GM23338 (cell line): ENCODE data around the gene FZD2. TPM values are rescaled to one million over a fixed set of nuclear protein-coding genes. Genes with fewer than 3 reads are reported as not detected.
A peak's percentile ranks its signal among the peaks of the same experiment; 100 is the strongest.

Source experiments
- ATAC-seq: fragments of 200-7000 bp; cut with Tn5 transposase; 3 replicates; pipeline ENCODE4 v1.9.1; 2020
- DNase-seq: peaks from one replicate; pipeline ENCODE4 v3.0.0-alpha.2; 2015; ENCODE audit warnings: low spot score
- H2AFZ ChIP-seq: fragments of 200-600 bp; sonication (generic); 2 replicates; pipeline ENCODE4 v1.8.0; 2016; ENCODE audit warnings: antibody characterized with exemption, mild to moderate bottlenecking, moderate library complexity
- H3F3A ChIP-seq: fragments of 200-600 bp; sonication (generic); replicated peaks from 2 replicates; pipeline ENCODE4 v1.8.0; 2017; ENCODE audit warnings: antibody characterized with exemption, mixed run types, low read depth
- H3K27ac ChIP-seq: fragments of 200-600 bp; sonication (generic); 2 replicates; pipeline ENCODE4 v1.6.1; 2016; ENCODE audit warnings: low read depth
- H3K27me3 ChIP-seq: fragments of 200-600 bp; sonication (generic); 2 replicates; pipeline ENCODE4 v1.8.0; 2016; ENCODE audit warnings: mild to moderate bottlenecking, mixed run types, moderate library complexity; ENCODE audit not compliant: insufficient read depth
- H3K36me3 ChIP-seq: fragments of 200-600 bp; sonication (generic); 2 replicates; pipeline ENCODE4 v1.8.0; 2016; ENCODE audit warnings: mild to moderate bottlenecking; ENCODE audit not compliant: insufficient read depth
- H3K4me1 ChIP-seq: fragments of 200-600 bp; sonication (generic); 2 replicates; pipeline ENCODE4 v1.8.0; 2016; ENCODE audit warnings: mild to moderate bottlenecking, moderate library complexity; ENCODE audit not compliant: insufficient read depth
- H3K4me2 ChIP-seq: fragments of 200-600 bp; sonication (generic); 2 replicates; pipeline ENCODE4 v1.7.1; 2017; ENCODE audit warnings: mixed run types
- H3K4me3 ChIP-seq: fragments of 200-600 bp; sonication (generic); 2 replicates; pipeline ENCODE4 v1.6.1; 2016; ENCODE audit warnings: mixed run types
- H3K79me2 ChIP-seq: fragments of 200-600 bp; sonication (generic); replicated peaks from 2 replicates; pipeline ENCODE4 v1.8.0; 2017; ENCODE audit warnings: mild to moderate bottlenecking; ENCODE audit not compliant: insufficient read depth
- H3K9me2 ChIP-seq: fragments of 200-600 bp; sonication (generic); 2 replicates; pipeline ENCODE4 v1.8.0; 2017; ENCODE audit not compliant: insufficient read depth
- H4K20me1 ChIP-seq: fragments of 200-600 bp; sonication (generic); replicated peaks from 2 replicates; pipeline ENCODE4 v1.8.0; 2017; ENCODE audit warnings: mild to moderate bottlenecking; ENCODE audit not compliant: insufficient read depth
- H3K27ac Mint-ChIP-seq: 2 replicates; pipeline ENCODE4 v1.8.0; 2020; ENCODE audit warnings: inconsistent platforms, mild to moderate bottlenecking, moderate library complexity, mixed read lengths
- H3K27me3 Mint-ChIP-seq: 3 replicates; pipeline ENCODE4 v1.8.0; 2022; ENCODE audit warnings: low read depth, mild to moderate bottlenecking, moderate library complexity, mixed read lengths, inconsistent platforms; ENCODE audit not compliant: insufficient read depth, poor library complexity
- H3K36me3 Mint-ChIP-seq: 3 replicates; pipeline ENCODE4 v1.8.0; 2021; ENCODE audit warnings: low read depth, mild to moderate bottlenecking, inconsistent platforms, moderate library complexity, mixed read lengths
- H3K4me1 Mint-ChIP-seq: 3 replicates; pipeline ENCODE4 v1.8.0; 2020; ENCODE audit warnings: mild to moderate bottlenecking, inconsistent platforms, mixed read lengths
- H3K4me3 Mint-ChIP-seq: 3 replicates; pipeline ENCODE4 v1.8.0; 2021; ENCODE audit warnings: moderate library complexity, mild to moderate bottlenecking, inconsistent platforms, mixed read lengths
- H3K9me3 Mint-ChIP-seq: 3 replicates; pipeline ENCODE4 v1.8.0; 2020; ENCODE audit warnings: moderate library complexity, mild to moderate bottlenecking, inconsistent platforms, mixed read lengths
- ETS1 ChIP-seq: IDR thresholded peaks from 2 replicates; pipeline ENCODE4 v1.6.1; 2016; ENCODE audit warnings: antibody characterized with exemption
- JUNB ChIP-seq: IDR thresholded peaks from one replicate; pipeline ENCODE4 v1.6.1; 2016; ENCODE audit warnings: antibody characterized with exemption; ENCODE audit not compliant: unreplicated experiment
- NANOG ChIP-seq: IDR thresholded peaks from 2 replicates; pipeline ENCODE4 v1.6.1; 2016; ENCODE audit warnings: antibody characterized with exemption, borderline replicate concordance
- STAT1 ChIP-seq: IDR thresholded peaks from one replicate; pipeline ENCODE4 v1.6.1; 2016; ENCODE audit warnings: antibody characterized with exemption; ENCODE audit not compliant: unreplicated experiment
- ZNF331 ChIP-seq: fragments of 250-450 bp; sonication (Bioruptor Pico); IDR thresholded peaks from 2 replicates; pipeline ENCODE4 v1.5.0; 2020; ENCODE audit warnings: low read depth, mild to moderate bottlenecking, moderate library complexity
- polyA plus RNA-seq: library from polyadenylated mRNA; unstranded; fragments of >200 nt; fragmentation: Nextera tagmentation; extraction: Ambion mirVana; gene quantifications from 2 replicates; pipeline ENCODE4 v1.2.1, GENCODE V29; 2016
- total RNA-seq: library from RNA; depleted of rRNA; stranded (reverse); fragments of >200 nt; shearing (Covaris generic); gene quantifications from 2 replicates; pipeline ENCODE4 v1.2.3, GENCODE V29; 2014
- TF ChIP-seq, protein P1 (sequence below), 2 experiments: fragments of 200-600 bp in 1 of 2; sonication (generic) in 1 of 2; conservative IDR thresholded peaks; 2 replicates each; pipeline versions ENCODE4 v1.5.1 to v1.6.1; 2016 to 2017; ENCODE audit warnings: antibody characterized with exemption in 2 of 2, low read depth in 2 of 2, mild to moderate bottlenecking in 2 of 2, moderate library complexity in 1 of 2
- TF ChIP-seq, protein P2 (sequence below): IDR thresholded peaks from one replicate; pipeline ENCODE4 v1.6.1; 2018; ENCODE audit warnings: antibody characterized with exemption; ENCODE audit not compliant: unreplicated experiment
- TF ChIP-seq, protein P3 (sequence below): fragments of 250-450 bp; sonication (Bioruptor Pico); IDR thresholded peaks from 2 replicates; pipeline ENCODE4 v1.5.0; 2020; ENCODE audit warnings: mild to moderate bottlenecking, moderate library complexity

Gene FZD2
- total and polyA plus RNA-seq, 2 experiments from 2014 or later: 6.2 to 7.6 TPM

DNA sequence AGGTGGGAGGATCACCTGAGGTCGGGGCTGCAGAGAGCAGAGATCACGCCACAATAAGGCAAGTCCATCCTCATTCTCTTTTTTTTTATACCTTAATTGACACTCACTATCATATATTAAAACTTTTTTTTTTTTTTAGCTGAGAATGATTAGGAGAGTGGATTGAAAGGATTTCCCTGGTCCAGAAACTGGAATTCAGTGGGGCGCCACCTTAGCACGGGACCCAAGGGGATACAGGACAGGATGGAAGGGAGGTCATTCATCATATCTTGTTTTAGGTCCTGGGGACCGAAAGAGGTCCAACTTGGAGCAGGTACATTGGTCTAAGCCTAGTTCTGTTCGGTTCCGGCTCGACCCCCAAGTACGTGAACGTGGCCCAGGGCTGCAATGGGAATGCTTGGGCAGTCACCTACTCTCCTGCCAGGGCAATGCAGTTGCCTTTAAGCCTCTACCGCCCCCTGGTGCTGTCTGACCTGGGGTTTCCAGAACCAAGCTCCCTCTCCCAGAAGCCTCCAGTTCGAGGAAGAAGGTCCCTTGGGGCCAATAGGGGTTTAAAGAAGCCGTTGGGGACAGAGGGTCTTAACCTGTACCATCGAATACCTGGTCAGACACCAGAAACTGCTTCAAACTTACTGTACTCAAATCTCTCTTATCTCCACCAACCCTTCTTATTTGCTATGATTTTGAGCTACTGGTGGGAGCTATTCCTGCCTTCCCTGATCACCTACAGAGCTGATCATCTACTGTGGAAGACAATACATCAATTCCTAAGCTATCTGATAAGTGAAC is 34.2 kb upstream of the FZD2 start:
- Histone ChIP-seq H3K27ac (no peak overlapping the region), H3K79me2 (no peaks in the 10 kb centered on the region), H4K20me1 (no peaks in the 10 kb centered on the region), H3K4me1 (no peaks in the 10 kb centered on the region), H3K4me2 (no peak overlapping the region), H3F3A (0 out of 2 replicates have a peak, but pooled peaks cover 2% of the 10 kb centered on the region), H3K36me3 (no peaks in the 10 kb centered on the region), H3K4me3 (no peak overlapping the region), H3K27me3 (no peaks in the 10 kb centered on the region), H2AFZ (peak overlapping the region; percentile 94), H3K9me2 (no peaks in the 10 kb centered on the region)
- peak; percentile 94 for DNase-seq
- peaks cover 14% of the 10 kb centered on the region for H3K36me3 Mint-ChIP-seq
- peak; percentile 100 for ATAC-seq
- no peaks in the 10 kb centered on the region for H3K4me1 Mint-ChIP-seq
- no peak overlapping the region for H3K27ac Mint-ChIP-seq
- no peaks in the 10 kb centered on the region for H3K27me3 Mint-ChIP-seq
- no peak overlapping the region for H3K4me3 Mint-ChIP-seq
- no peak for TF ChIP-seq ETS1
- TF ChIP-seq ZNF331 (CRISPR knock-in tag): no peak
- no peak for TF ChIP-seq JUNB
- no peak for TF ChIP-seq NANOG
- TF ChIP-seq, protein P1, sequence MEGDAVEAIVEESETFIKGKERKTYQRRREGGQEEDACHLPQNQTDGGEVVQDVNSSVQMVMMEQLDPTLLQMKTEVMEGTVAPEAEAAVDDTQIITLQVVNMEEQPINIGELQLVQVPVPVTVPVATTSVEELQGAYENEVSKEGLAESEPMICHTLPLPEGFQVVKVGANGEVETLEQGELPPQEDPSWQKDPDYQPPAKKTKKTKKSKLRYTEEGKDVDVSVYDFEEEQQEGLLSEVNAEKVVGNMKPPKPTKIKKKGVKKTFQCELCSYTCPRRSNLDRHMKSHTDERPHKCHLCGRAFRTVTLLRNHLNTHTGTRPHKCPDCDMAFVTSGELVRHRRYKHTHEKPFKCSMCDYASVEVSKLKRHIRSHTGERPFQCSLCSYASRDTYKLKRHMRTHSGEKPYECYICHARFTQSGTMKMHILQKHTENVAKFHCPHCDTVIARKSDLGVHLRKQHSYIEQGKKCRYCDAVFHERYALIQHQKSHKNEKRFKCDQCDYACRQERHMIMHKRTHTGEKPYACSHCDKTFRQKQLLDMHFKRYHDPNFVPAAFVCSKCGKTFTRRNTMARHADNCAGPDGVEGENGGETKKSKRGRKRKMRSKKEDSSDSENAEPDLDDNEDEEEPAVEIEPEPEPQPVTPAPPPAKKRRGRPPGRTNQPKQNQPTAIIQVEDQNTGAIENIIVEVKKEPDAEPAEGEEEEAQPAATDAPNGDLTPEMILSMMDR (conservative IDR thresholded peaks at IDR 0.05; ENCODE audit: low read depth in 2 of 2): peak; percentile 75 to 95
- TF ChIP-seq, protein P2, sequence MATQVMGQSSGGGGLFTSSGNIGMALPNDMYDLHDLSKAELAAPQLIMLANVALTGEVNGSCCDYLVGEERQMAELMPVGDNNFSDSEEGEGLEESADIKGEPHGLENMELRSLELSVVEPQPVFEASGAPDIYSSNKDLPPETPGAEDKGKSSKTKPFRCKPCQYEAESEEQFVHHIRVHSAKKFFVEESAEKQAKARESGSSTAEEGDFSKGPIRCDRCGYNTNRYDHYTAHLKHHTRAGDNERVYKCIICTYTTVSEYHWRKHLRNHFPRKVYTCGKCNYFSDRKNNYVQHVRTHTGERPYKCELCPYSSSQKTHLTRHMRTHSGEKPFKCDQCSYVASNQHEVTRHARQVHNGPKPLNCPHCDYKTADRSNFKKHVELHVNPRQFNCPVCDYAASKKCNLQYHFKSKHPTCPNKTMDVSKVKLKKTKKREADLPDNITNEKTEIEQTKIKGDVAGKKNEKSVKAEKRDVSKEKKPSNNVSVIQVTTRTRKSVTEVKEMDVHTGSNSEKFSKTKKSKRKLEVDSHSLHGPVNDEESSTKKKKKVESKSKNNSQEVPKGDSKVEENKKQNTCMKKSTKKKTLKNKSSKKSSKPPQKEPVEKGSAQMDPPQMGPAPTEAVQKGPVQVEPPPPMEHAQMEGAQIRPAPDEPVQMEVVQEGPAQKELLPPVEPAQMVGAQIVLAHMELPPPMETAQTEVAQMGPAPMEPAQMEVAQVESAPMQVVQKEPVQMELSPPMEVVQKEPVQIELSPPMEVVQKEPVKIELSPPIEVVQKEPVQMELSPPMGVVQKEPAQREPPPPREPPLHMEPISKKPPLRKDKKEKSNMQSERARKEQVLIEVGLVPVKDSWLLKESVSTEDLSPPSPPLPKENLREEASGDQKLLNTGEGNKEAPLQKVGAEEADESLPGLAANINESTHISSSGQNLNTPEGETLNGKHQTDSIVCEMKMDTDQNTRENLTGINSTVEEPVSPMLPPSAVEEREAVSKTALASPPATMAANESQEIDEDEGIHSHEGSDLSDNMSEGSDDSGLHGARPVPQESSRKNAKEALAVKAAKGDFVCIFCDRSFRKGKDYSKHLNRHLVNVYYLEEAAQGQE: no peak
- TF ChIP-seq, protein P3, sequence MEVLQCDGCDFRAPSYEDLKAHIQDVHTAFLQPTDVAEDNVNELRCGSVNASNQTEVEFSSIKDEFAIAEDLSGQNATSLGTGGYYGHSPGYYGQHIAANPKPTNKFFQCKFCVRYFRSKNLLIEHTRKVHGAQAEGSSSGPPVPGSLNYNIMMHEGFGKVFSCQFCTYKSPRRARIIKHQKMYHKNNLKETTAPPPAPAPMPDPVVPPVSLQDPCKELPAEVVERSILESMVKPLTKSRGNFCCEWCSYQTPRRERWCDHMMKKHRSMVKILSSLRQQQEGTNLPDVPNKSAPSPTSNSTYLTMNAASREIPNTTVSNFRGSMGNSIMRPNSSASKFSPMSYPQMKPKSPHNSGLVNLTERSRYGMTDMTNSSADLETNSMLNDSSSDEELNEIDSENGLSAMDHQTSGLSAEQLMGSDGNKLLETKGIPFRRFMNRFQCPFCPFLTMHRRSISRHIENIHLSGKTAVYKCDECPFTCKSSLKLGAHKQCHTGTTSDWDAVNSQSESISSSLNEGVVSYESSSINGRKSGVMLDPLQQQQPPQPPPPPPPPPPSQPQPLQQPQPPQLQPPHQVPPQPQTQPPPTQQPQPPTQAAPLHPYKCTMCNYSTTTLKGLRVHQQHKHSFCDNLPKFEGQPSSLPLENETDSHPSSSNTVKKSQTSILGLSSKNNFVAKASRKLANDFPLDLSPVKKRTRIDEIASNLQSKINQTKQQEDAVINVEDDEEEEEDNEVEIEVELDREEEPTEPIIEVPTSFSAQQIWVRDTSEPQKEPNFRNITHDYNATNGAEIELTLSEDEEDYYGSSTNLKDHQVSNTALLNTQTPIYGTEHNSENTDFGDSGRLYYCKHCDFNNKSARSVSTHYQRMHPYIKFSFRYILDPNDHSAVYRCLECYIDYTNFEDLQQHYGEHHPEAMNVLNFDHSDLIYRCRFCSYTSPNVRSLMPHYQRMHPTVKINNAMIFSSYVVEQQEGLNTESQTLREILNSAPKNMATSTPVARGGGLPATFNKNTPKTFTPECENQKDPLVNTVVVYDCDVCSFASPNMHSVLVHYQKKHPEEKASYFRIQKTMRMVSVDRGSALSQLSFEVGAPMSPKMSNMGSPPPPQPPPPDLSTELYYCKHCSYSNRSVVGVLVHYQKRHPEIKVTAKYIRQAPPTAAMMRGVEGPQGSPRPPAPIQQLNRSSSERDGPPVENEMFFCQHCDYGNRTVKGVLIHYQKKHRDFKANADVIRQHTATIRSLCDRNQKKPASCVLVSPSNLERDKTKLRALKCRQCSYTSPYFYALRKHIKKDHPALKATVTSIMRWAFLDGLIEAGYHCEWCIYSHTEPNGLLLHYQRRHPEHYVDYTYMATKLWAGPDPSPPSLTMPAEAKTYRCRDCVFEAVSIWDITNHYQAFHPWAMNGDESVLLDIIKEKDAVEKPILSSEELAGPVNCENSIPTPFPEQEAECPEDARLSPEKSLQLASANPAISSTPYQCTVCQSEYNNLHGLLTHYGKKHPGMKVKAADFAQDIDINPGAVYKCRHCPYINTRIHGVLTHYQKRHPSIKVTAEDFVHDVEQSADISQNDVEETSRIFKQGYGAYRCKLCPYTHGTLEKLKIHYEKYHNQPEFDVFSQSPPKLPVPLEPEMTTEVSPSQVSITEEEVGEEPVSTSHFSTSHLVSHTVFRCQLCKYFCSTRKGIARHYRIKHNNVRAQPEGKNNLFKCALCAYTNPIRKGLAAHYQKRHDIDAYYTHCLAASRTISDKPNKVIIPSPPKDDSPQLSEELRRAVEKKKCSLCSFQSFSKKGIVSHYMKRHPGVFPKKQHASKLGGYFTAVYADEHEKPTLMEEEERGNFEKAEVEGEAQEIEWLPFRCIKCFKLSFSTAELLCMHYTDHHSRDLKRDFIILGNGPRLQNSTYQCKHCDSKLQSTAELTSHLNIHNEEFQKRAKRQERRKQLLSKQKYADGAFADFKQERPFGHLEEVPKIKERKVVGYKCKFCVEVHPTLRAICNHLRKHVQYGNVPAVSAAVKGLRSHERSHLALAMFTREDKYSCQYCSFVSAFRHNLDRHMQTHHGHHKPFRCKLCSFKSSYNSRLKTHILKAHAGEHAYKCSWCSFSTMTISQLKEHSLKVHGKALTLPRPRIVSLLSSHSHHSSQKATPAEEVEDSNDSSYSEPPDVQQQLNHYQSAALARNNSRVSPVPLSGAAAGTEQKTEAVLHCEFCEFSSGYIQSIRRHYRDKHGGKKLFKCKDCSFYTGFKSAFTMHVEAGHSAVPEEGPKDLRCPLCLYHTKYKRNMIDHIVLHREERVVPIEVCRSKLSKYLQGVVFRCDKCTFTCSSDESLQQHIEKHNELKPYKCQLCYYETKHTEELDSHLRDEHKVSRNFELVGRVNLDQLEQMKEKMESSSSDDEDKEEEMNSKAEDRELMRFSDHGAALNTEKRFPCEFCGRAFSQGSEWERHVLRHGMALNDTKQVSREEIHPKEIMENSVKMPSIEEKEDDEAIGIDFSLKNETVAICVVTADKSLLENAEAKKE (CRISPR knock-in tag): no peak
- no peak for TF ChIP-seq STAT1
- H3K9me3 Mint-ChIP-seq: peaks cover 32% of the 10 kb centered on the region
